GM21515 (cell line): ENCODE data around the gene WNT3.
"Not testable (repeated sequence)": the region's sequence is repeated elsewhere in the genome, so short reads cannot be mapped to it uniquely, and the experiment has no call there.

Experiments used
- ATAC-seq: cut with Tn5 transposase; IDR thresholded peaks from one replicate; pipeline ENCODE4 v1.9.1; 2021; ENCODE audit not compliant: unreplicated experiment

Gene WNT3

GRCh38 chr17:46818316-46818928 is at the start of gene WNT3:
WNT3 (minus strand) TSS chr17:46818692; CDS start chr17:46818597, 95 bp downstream.
- ATAC-seq = no peak

DNA sequence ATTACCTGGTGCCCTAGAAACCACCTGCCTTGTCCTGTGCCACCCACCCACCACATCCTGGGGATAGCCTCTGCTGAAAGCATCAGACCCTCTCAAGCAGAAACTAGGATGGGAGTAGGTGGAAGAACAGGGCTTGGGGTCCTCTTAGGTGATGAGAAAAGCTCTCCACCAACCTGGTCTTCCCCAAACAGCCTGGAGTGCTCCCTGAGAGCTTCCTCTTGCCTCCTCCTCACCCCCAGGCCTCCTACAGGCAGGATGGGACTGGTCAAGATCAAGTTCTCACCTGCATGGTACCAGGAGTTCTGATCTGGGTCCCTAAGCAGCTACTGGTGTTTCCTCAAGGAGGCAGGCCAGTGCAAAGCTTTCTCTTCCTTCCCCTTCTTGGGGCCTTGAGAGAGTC is 48.3 kb upstream of the WNT3 start:
- ATAC-seq = no peak

- no peak for ATAC-seq
Measured at GRCh38 chr17:46866325-46866724, 47.8 kb upstream of the WNT3 start.

DNA sequence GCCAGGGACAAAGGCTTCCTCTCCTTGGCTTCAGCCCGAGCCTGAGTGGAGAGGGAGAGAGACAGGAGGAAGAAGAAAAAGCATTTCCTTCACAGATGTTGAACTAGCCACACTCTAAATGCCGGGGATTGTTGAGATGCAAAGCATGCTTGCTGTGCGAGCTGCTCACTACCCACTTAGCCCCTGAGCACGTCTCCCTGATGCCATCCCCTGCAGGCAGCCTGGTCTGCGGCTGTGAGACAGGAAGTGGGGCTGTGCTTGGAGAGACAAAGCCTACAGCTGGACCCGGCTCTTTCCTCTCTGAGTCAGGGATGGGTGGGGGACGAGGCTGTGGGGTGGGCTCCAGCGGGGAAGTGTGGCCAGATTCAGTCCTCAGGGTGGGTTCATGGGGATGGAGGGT is 46.6 kb upstream of the WNT3 start:
- ATAC-seq = no peak

GRCh38 chr17:46863383-46864121 is 45.1 kb upstream of the WNT3 start:
- no peak for ATAC-seq

GRCh38 chr17:46862949-46863348 is 44.5 kb upstream of the WNT3 start:
- ATAC-seq = no peak

- ATAC-seq = no peak
Measured at GRCh38 chr17:46859996-46860395, 41.5 kb upstream of the WNT3 start.

GRCh38 chr17:46857600-46857999 is 39.1 kb upstream of the WNT3 start:
- ATAC-seq = no peak

- no peak for ATAC-seq
Measured at GRCh38 chr17:46854948-46855347, 36.5 kb upstream of the WNT3 start.

DNA sequence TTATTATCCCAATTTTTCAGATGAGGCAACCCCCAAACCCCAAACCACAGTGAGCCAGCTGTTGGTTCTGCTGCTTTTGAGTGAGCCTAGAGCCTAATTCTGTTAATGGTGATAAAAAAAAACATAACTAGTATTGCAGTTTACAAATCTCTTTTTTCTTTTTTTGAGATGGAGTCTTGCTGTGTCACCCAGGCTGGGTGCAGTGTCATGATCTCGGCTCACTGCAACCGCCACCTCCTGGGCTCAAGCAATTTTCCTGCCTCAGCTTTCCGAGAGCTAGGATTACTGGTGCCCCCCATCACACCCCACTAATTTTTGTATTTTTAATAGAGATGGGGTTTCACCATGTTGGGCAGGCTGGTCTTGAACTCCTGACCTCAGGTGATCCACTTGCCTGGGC is 36.0 kb upstream of the WNT3 start:
- ATAC-seq = no peak

- ATAC-seq = no peak
Measured at GRCh38 chr17:46853896-46854444, 35.5 kb upstream of the WNT3 start.

GRCh38 chr17:46851029-46851741 is 32.7 kb upstream of the WNT3 start, which contains the start of gene WNT9B:
WNT9B (plus strand) TSS chr17:46851583; CDS start chr17:46851639, 56 bp downstream.
- no peak for ATAC-seq

DNA sequence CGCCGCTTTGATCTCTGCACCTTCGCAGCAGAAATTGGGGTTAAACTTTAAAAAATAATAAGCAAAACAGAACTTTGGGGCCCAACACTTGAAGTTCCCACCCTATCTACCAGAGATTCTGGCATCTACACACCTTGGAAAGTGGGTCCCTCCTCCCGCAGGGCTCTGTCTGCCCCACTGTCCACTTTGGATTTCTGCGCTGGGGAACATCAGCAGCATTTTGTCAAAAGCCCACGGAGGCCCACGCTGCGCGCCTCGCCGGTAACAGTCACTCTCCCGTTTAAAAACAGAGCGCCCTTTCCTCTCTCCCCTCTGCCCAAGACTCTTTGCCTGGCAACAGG is 32.2 kb upstream of the WNT3 start:
- no peak for ATAC-seq

DNA sequence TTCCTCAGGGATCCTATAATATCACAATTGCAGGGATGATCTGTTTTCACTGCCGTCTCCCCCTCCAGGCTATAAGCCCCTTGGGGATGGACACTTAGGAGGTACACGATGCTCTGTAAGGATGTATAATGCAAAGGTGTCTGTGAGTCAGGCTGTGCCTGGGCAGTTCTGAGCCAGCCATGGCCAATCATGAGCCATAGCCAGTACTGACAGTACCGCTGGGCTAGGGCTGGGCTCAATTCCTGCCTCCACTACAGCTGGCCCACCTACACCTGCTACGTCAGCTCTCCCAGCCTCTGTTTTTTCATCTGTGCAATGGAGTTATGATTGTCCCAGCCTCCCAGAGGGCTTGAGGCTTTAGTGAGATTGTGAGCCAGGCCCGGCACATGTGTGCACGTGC is 30.0 kb upstream of the WNT3 start:
- no peak for ATAC-seq

- no peak for ATAC-seq
Measured at GRCh38 chr17:46847204-46848191, 29.0 kb upstream of the WNT3 start.

DNA sequence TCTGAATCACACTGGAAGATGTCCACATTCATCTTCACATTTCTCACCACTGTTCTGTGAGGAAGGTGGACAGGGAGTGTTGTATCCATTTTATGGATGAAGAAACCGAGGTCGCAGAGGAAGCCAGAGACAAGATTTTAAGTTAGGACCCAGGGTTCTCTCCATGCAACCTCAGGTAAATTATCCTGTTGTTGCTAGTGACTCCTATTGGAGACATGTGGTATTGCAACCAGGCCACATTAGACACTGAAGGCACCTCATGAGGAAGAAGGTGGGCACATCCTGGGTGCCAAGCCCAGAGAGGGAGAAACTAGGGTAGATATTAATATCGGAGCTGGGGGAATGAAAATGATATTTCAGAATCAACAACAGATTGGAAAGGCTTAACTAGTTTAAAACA is 24.3 kb upstream of the WNT3 start:
- ATAC-seq = no peak

- ATAC-seq = no peak
Measured at GRCh38 chr17:46841561-46842379, 23.3 kb upstream of the WNT3 start.

DNA sequence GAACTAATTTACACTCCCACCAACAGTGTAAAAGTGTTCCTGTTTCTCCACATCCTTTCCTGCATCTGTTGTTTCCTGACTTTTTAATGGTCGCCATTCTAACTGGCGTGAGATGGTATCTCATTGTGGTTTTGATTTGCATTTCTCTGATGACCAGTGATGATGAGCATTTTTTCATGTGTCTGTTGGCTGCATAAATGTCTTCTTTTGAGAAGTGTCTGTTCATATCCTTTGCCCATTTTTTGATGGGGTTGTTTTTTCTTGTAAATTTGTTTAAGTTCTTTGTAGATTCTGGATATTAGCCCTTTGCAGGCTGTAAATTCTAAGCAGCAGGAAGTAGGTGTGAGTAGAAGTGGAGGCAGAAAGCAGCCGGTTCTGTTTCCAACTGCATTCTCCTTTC is 22.1 kb upstream of the WNT3 start:
- not testable (repeated sequence) for ATAC-seq

DNA sequence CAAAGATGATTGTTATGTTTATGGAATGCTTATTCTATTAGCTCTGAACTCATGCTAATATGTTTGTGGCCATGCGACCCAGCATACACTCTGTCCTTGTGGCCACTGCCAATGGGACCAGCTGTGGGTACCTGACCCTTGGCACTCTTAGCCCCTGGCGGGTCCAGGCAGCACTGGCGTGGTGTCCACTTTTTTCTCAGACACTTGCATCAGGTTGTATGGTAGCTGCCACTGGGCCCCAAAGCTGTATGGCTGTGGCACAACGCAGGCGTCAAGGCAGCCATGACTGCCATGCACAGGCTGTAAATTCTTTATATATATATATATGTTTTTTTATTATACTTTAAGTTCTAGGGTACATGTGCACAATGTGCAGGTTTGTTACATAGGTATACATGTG is 20.7 kb upstream of the WNT3 start:
- no peak for ATAC-seq

- no peak for ATAC-seq
Measured at GRCh38 chr17:46837521-46837920, 19.0 kb upstream of the WNT3 start.
